ENCODE data around the gene DGKG. TPM values are rescaled to one million over a fixed set of nuclear protein-coding genes. Genes with fewer than 3 reads are reported as not detected.

DGKG gene
- total RNA-seq, 6 experiments from 2014 or later = 0.21 to 0.54 (median 0.38) TPM

GRCh38 chr3:186109897-186110803 is 251.9 kb downstream of the DGKG start:
- DNase-seq = peak; percentile 36
- peak overlapping the region; percentile 97 for H3K27ac Mint-ChIP-seq
- no peaks in the 10 kb centered on the region for H3K9me3 Mint-ChIP-seq
- H3K4me3 Mint-ChIP-seq = peak overlapping the region; percentile 92
- peaks cover 34% of the 10 kb centered on the region for H3K4me1 Mint-ChIP-seq (ENCODE audit: low read depth)
- no peak for TF ChIP-seq CTCF (IDR thresholded peaks at IDR 0.05)
- peaks cover 4% of the 10 kb centered on the region; the same call in 1 of the 2 replicates for H3K36me3 Mint-ChIP-seq (ENCODE audit: low read depth)
- peaks cover 20% of the 10 kb centered on the region for H3K27me3 Mint-ChIP-seq (ENCODE audit: insufficient read depth)

DNA sequence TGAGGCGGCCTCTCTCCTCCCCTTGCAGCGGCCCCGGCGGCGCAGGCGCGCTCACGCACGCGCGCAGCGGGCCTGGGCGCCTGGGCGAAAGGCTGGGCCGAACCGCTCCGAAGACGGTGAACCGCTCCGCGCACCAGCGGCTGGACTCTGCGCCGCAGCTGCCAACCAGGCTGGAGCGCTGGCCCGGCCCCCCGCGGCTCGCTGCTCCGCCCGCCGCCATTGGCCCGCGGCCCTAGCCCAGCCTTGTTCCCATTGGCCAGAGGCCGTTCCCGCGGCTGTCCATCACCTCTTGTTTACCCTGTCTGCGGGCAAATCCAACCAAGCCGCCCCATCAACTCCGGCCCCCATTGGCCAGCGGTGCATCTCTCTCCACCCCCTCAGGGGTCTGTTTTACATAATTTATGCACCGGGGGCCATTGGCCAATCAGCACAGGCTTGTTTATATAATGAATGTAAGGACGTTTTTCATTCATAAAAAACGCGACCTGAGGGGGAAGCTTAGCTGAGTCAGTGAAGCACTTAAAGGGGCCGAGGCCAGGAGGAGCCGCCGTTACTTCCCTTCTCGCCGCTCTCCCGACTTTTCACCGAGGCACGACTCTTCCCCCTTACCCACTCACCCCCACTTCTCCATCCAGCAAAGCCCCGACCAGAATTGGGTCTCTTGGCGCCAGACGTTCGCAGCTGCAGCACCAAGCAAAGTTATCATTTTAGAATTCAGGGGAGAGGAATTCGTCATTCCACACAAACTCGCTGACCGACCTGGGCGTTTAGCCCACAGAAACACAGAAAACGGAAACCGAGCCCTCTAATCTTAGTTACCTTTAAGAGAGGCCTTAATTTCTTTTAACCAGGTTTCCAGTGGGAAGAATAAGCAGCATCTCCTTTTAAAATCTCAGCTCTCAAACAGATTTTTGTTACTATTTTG is 252.8 kb downstream of the DGKG start, which contains the start of gene ETV5:
Gene ETV5, minus strand, starts transcription at position 149 of the 925 bp plus-strand sequence. CDS start 3,221 bp downstream, outside the sequence.
- Mint-ChIP-seq H3K36me3 (ENCODE audit: low read depth) (peaks cover 8% of the 10 kb centered on the region; the same call in 1 of the 2 replicates), H3K4me3 (peak within 1 kb of the TSS; percentile 92), H3K27me3 (ENCODE audit: insufficient read depth) (peaks cover 10% of the 10 kb centered on the region), H3K4me1 (ENCODE audit: low read depth) (peaks cover 39% of the 10 kb centered on the region), H3K9me3 (no peaks in the 10 kb centered on the region), H3K27ac (peak within 1 kb of the TSS; percentile 97)
- TF ChIP-seq CTCF (IDR thresholded peaks at IDR 0.05) = no peak
- peak; percentile 100 for DNase-seq

DNA sequence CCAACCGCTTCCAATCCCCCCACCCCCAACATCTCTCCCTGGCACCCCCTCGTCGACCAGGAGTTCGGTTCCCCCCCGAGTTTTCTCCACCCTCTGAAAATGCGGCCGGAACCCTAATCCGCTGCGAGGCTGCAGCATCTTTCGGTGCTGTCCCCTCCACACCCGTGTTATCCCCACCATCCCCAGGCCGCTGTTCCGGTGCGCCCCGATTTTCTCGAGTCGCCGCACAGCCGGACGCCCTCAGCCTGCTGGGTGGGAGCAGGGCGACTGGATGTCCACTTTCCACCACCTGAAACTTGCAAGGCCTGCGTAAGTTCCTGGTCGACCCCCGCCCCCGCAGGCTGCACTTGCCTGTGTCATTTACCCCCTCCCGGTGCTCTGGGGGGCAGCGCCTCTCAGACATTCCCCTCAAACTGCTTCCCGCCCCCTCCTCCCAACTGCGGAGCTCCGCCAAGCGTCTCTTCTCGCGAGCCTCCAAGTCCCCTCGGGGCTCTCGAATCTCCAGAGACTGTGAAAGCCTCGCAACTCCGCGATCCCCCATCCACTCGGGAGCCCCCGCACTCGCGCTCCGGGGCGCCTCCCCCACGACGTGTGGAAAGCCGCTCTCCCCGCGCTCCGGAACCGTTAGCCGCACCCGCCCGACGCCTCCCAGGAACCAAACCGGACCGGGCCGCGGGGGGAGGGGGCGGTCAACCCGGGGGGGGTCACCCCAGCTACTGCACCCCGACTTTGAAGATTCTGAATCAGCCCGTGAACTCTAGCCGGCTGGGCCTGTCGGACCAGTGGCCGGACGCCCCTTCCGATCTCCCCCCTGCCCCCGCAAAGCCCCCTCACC is 253.7 kb downstream of the DGKG start:
- H3K27me3 Mint-ChIP-seq (ENCODE audit: insufficient read depth) = peaks cover 6% of the 10 kb centered on the region
- no peaks in the 10 kb centered on the region for H3K9me3 Mint-ChIP-seq
- peaks cover 17% of the 10 kb centered on the region for H3K36me3 Mint-ChIP-seq (ENCODE audit: low read depth)
- no peak for TF ChIP-seq CTCF (IDR thresholded peaks at IDR 0.05)
- peak; percentile 69 for DNase-seq
- H3K27ac Mint-ChIP-seq = peak overlapping the region; percentile 97
- peaks cover 48% of the 10 kb centered on the region for H3K4me1 Mint-ChIP-seq (ENCODE audit: low read depth)
- peak overlapping the region; percentile 92 for H3K4me3 Mint-ChIP-seq

GRCh38 chr3:186107215-186108105 is 254.6 kb downstream of the DGKG start:
- H3K9me3 Mint-ChIP-seq = no peaks in the 10 kb centered on the region
- H3K4me3 Mint-ChIP-seq = peak overlapping the region; percentile 92
- TF ChIP-seq CTCF (IDR thresholded peaks at IDR 0.05) = no peak; the same call in 1 of the 2 replicates
- H3K27me3 Mint-ChIP-seq (ENCODE audit: insufficient read depth) = peaks cover 6% of the 10 kb centered on the region
- H3K4me1 Mint-ChIP-seq (ENCODE audit: low read depth) = peaks cover 56% of the 10 kb centered on the region
- peaks cover 25% of the 10 kb centered on the region for H3K36me3 Mint-ChIP-seq (ENCODE audit: low read depth)
- H3K27ac Mint-ChIP-seq = peak overlapping the region; percentile 97
- peak; percentile 37 for DNase-seq
